GM12864 (cell line): ENCODE measurements around the gene GZMM.

Experiments
- DNase-seq: peaks from one replicate; pipeline ENCODE4 v3.0.0-alpha.2; 2011; ENCODE audit warnings: low read depth
- H3K4me3 ChIP-seq: 2 replicates; pipeline ENCODE4 v1.5.1; 2011; ENCODE audit warnings: mild to moderate bottlenecking, low read depth, low read length, control low read depth
- CTCF ChIP-seq: IDR thresholded peaks from 2 replicates; pipeline ENCODE4 v1.5.1; 2011; ENCODE audit warnings: low read depth, mild to moderate bottlenecking, moderate library complexity, low read length, control low read depth, inconsistent platforms; ENCODE audit errors: missing control alignments

The GZMM gene

GRCh38 chr19:556611-557382, 12.9 kb downstream of the GZMM start:
- no peak for DNase-seq
- TF ChIP-seq CTCF: no peak
- H3K4me3 ChIP-seq: no peak overlapping the region

- TF ChIP-seq CTCF: no peak
These were observed 15.1 kb downstream of the GZMM start for GRCh38 chr19:558770-559439.

GRCh38 chr19:560121-560520, 16.3 kb downstream of the GZMM start:
- H3K4me3 ChIP-seq: no peak overlapping the region
- no peak for TF ChIP-seq CTCF
- DNase-seq: no peak

More at GRCh38 chr19:558770-559439, 15.1 kb downstream of the GZMM start:
- H3K4me3 ChIP-seq: no peak overlapping the region
- no peak for DNase-seq

GRCh38 chr19:566403-566802, 22.6 kb downstream of the GZMM start:
- DNase-seq: no peak
- TF ChIP-seq CTCF: no peak
- no peak overlapping the region for H3K4me3 ChIP-seq

- TF ChIP-seq CTCF: no peak
- no peak for DNase-seq
- no peak overlapping the region for H3K4me3 ChIP-seq
These were observed 23.0 kb downstream of the GZMM start for GRCh38 chr19:566844-567243.

- no peak overlapping the region for H3K4me3 ChIP-seq
- TF ChIP-seq CTCF: no peak
- no peak for DNase-seq
These were observed 23.5 kb downstream of the GZMM start for GRCh38 chr19:567296-567900.
